Peyer's patch (tissue), 4 donors: ENCODE measurements around the gene CENPVL3. TPM values are rescaled to one million over a fixed set of nuclear protein-coding genes. Genes with fewer than 3 reads are reported as not detected.
"Not testable (repeated sequence)": the region's sequence is repeated elsewhere in the genome, so short reads cannot be mapped to it uniquely, and the experiment has no call there.

ENCODE experiments used
- DNase-seq, 3 donors: peaks; one replicate each; pipeline ENCODE4 v3.0.0-alpha.2; 2017 to 2019
- H3K27ac ChIP-seq, 4 donors: fragments of 200-600 bp; sonication (generic); one replicate each; pipeline ENCODE4 v1.5.1; 2016 to 2019
- H3K27me3 ChIP-seq, 2 donors: fragments of 200-600 bp; sonication (generic); one replicate each; pipeline ENCODE4 v1.5.1; 2019
- H3K36me3 ChIP-seq, 3 donors: fragments of 200-600 bp; sonication (generic); one replicate each; pipeline ENCODE4 v1.5.1; 2016 to 2019
- H3K4me1 ChIP-seq, 4 donors: fragments of 200-600 bp; sonication (generic); one replicate each; pipeline ENCODE4 v1.5.1; 2016 to 2019
- H3K4me3 ChIP-seq, 4 donors: fragments of 200-600 bp; sonication (generic); 1 replicate in 3 of 4; 2 replicates in 1 of 4; pipeline ENCODE4 v1.5.1; 2016 to 2019; ENCODE audit warnings: mild to moderate bottlenecking in 1 of 4
- H3K9me3 ChIP-seq, 4 donors: fragments of 200-600 bp; sonication (generic); one replicate each; pipeline ENCODE4 v1.5.1; 2016 to 2019; ENCODE audit warnings: mild to moderate bottlenecking in 1 of 4
- CTCF ChIP-seq, 6 experiments: fragments of 450-650 bp in 4 of 6; fragments of 200-600 bp in 2 of 6; sonication (generic) in 1 of 6; IDR thresholded peaks; one replicate each; pipeline ENCODE4 v1.5.1; 2017 to 2019; ENCODE audit warnings: antibody characterized with exemption in 6 of 6, mild to moderate bottlenecking in 3 of 6, moderate library complexity in 1 of 6
- POLR2A ChIP-seq, 2 donors: fragments of 450-650 bp; IDR thresholded peaks; one replicate each; pipeline ENCODE4 v1.5.1; 2017; ENCODE audit warnings: antibody characterized with exemption in 2 of 2, mild to moderate bottlenecking in 2 of 2, moderate library complexity in 2 of 2
- total RNA-seq, 4 donors: library from RNA; depleted of rRNA; stranded (reverse); fragments of >200 nt; gene quantifications; one replicate each; pipeline ENCODE4 v1.1.0, GENCODE V29; 2016

Gene CENPVL3
- total RNA-seq: not detected

GRCh38 chrX:51618241-51619155, at the start of gene CENPVL3:
Gene CENPVL3 (minus strand): TSS chrX:51618912. CDS start chrX:51618873, 39 bp downstream.
- not testable (repeated sequence) for H3K27ac ChIP-seq, DNase-seq, H3K4me3 ChIP-seq, H3K36me3 ChIP-seq, H3K27me3 ChIP-seq, H3K4me1 ChIP-seq, H3K9me3 ChIP-seq

- TF ChIP-seq POLR2A (IDR thresholded peaks at IDR 0.05): no peak
- TF ChIP-seq CTCF (IDR thresholded peaks at IDR 0.05): no peak
- Histone ChIP-seq H3K4me1 (no peaks in the 10 kb centered on the region), H3K27ac (no peak overlapping the region), H3K9me3 (no peaks in the 10 kb centered on the region), H3K4me3 (no peak overlapping the region), H3K27me3 (no peaks in the 10 kb centered on the region), H3K36me3 (no peaks in the 10 kb centered on the region)
- DNase-seq: no peak
Observed at GRCh38 chrX:51665981-51666380, 47.3 kb upstream of the CENPVL3 start.

GRCh38 chrX:51643377-51643776, 24.7 kb upstream of the CENPVL3 start:
- Histone ChIP-seq H3K36me3 (no peaks in the 10 kb centered on the region), H3K4me3 (no peak overlapping the region), H3K27me3 (no peaks in the 10 kb centered on the region), H3K4me1 (no peaks in the 10 kb centered on the region), H3K27ac (no peak overlapping the region), H3K9me3 (no peaks in the 10 kb centered on the region)
- no peak for DNase-seq
- TF ChIP-seq CTCF (IDR thresholded peaks at IDR 0.05) (no peak), POLR2A (IDR thresholded peaks at IDR 0.05) (no peak)

GRCh38 chrX:51641421-51642021, 22.8 kb upstream of the CENPVL3 start:
- Histone ChIP-seq H3K4me1 (no peaks in the 10 kb centered on the region), H3K27me3 (no peaks in the 10 kb centered on the region), H3K27ac (no peak overlapping the region), H3K36me3 (no peaks in the 10 kb centered on the region), H3K4me3 (no peak overlapping the region), H3K9me3 (no peaks in the 10 kb centered on the region)
- no peak for DNase-seq
- TF ChIP-seq POLR2A (IDR thresholded peaks at IDR 0.05) (no peak), CTCF (IDR thresholded peaks at IDR 0.05) (peak in 3 of 6 experiments; percentile 7 to 31 (median 31))

GRCh38 chrX:51636511-51636910, 17.8 kb upstream of the CENPVL3 start:
- H3K27me3 ChIP-seq, H3K36me3 ChIP-seq, H3K4me1 ChIP-seq, H3K27ac ChIP-seq, H3K9me3 ChIP-seq, DNase-seq, H3K4me3 ChIP-seq: not testable (repeated sequence)

- TF ChIP-seq POLR2A (IDR thresholded peaks at IDR 0.05) (no peak), CTCF (IDR thresholded peaks at IDR 0.05) (peak in 4 of 6 experiments; percentile 37 to 51 (median 40))
- Histone ChIP-seq H3K27ac (no peak overlapping the region), H3K27me3 (no peaks in the 10 kb centered on the region), H3K9me3 (no peaks in the 10 kb centered on the region), H3K4me1 (no peaks in the 10 kb centered on the region), H3K4me3 (no peak overlapping the region), H3K36me3 (no peaks in the 10 kb centered on the region)
- no peak for DNase-seq
Observed at GRCh38 chrX:51614353-51615012, 4.2 kb downstream of the CENPVL3 start.
